Skin epidermis (tissue), 12 donors: ENCODE measurements around the gene CARD11.
"Not testable (repeated sequence)": the region's sequence is repeated elsewhere in the genome, so short reads cannot be mapped to it uniquely, and the experiment has no call there.

Experiments
- H3K27ac ChIP-seq, 21 experiments: fragments of 200-600 bp; sonication (generic) in 11 of 21; one replicate each; pipeline ENCODE4 v1.5.0; 2020; ENCODE audit warnings: mild to moderate bottlenecking in 3 of 21, inconsistent platforms in 2 of 21, moderate library complexity in 2 of 21
- H3K4me3 ChIP-seq, 7 experiments: fragments of 200-600 bp; sonication (generic) in 2 of 7; one replicate each; pipeline ENCODE4 v1.5.0; 2020; ENCODE audit warnings: inconsistent platforms in 2 of 7, mild to moderate bottlenecking in 2 of 7, moderate library complexity in 1 of 7

CARD11 gene

GRCh38 chr7:3027005-3027845, 16.4 kb downstream of the CARD11 start:
- no peak overlapping the region for H3K27ac ChIP-seq
- H3K4me3 ChIP-seq = no peak overlapping the region

GRCh38 chr7:3025616-3026015, 18.1 kb downstream of the CARD11 start:
- no peak overlapping the region for H3K27ac ChIP-seq

DNA sequence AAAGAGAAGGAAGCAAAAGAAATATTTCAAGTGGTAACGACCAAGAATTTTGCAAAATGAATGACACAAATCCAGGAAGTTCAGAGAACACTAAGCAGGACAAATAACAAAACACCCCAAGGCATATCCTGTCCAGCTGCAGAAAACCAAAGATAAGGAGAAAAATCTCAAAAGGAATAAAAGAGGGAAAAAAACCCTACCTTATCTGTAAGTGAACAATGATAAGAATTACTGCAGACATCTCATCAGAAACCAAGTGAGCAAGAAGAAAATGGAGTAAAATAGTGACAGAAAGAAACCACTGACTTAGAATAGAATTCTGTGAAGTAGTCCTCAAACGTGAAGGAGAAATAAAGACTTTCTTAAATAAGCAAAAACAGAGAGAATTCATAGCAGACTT, 21.8 kb downstream of the CARD11 start:
- Histone ChIP-seq H3K27ac (no peak overlapping the region), H3K4me3 (no peak overlapping the region)

More at GRCh38 chr7:3025616-3026015, 18.1 kb downstream of the CARD11 start:
- H3K4me3 ChIP-seq = no peak overlapping the region

DNA sequence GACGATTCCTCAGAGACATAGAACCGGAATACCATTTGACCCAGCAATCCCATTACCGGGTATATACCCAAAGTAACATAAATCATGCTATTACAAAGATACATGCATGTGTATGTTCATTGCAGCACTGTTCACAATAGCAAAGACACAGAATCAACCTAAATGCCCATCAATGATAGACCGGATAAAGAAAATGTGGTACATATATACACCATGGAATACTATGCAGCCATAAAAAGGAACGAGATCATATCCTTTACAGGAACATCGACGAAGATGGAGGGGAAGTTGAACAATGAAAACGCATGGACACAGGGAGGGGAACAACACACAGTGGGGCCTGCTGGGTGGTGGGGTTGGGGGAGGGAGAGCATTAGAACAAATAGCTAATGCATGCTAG, 22.4 kb downstream of the CARD11 start:
- not testable (repeated sequence) for H3K4me3 ChIP-seq, H3K27ac ChIP-seq

DNA sequence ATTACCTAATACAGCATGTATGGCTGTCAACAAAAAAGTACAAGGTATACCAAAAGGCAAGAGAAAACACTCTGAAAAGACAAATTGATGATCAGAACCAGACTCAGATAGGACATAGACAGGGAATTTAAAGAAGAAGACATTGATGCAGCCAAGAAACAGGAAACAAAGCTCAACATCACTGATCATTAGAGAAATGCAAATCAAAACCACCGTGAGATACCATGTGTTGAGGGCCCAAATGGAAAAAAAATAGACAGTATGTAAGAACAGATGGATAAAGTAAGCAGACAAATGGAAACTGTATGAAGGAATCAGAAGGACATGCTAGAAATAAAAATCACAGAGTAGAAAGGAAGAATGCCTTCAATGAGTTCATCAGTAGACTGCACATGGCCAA, 23.3 kb downstream of the CARD11 start:
- H3K4me3 ChIP-seq = no peak overlapping the region
- no peak overlapping the region for H3K27ac ChIP-seq

GRCh38 chr7:3019801-3020200, 23.9 kb downstream of the CARD11 start:
- Histone ChIP-seq H3K4me3 (no peak overlapping the region), H3K27ac (no peak overlapping the region)

DNA sequence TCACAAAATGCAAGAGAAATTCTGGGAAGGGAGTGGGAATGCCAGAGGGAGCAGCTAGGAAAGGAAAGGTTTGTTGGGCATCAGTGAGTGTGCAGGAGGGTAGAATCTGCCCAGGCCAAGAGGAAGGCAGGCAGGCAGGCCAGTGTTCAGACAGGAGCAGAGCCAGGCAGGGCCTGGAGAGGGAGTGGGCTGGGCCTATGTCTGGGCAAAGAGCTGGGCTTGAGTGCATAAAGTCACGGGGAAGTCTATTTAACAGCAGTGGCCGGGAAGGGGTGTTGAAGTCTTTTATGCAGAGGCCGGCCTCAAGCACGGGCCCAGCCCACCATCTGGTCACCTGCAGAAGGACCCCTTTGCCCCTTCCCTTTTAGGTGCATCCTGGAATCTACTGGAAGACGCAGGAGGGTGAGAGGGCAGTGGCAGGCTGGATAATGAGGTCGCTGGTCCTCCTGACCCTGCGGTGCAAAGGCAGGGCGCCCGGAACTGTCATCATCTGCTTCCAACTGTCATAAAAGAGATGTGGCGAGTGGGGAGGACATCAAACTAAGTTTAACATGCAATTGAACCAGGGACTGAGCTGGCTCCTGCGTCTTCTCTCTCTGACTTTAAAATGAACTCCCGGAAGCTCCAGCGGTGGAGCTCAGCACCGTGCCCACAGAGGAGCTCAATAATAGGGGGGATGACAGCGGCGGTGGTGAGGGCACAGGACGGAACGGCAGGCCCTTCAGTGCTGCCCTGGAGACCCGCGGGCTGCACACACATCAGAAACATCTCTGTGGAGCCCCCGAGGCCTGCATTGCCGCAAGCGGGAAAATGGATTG, 29.5 kb downstream of the CARD11 start:
- Histone ChIP-seq H3K4me3 (no peak overlapping the region), H3K27ac (no peak overlapping the region)

GRCh38 chr7:3011211-3011852, 32.3 kb downstream of the CARD11 start:
- Histone ChIP-seq H3K27ac (no peak overlapping the region), H3K4me3 (no peak overlapping the region)

- H3K27ac ChIP-seq = no peak overlapping the region
- no peak overlapping the region for H3K4me3 ChIP-seq
Observed at GRCh38 chr7:3010161-3010560, 33.5 kb downstream of the CARD11 start.

- Histone ChIP-seq H3K4me3 (no peak overlapping the region), H3K27ac (no peak overlapping the region)
Observed at GRCh38 chr7:3009086-3009485, 34.6 kb downstream of the CARD11 start.

- no peak overlapping the region for H3K4me3 ChIP-seq
Observed at GRCh38 chr7:3008386-3008785, 35.3 kb downstream of the CARD11 start.

DNA sequence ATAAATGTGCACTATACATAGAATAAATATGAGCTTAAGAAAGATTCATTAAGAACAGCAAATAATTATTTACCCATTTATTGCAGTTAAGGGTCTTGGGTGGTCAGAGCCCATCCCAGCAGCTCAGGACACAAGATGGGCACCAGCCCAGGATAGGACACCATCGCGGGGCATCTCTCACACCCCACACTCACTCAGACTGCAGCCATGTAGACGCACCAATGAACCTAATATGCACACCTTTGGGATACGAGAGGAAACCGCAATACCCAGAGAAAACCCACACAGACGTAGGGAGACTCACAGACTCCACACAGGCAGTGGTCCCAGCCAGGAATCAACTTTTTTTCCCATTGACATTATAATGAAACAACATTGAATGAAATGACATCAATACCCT, 36.0 kb downstream of the CARD11 start:
- no peak overlapping the region for H3K4me3 ChIP-seq
- H3K27ac ChIP-seq = no peak overlapping the region

More at GRCh38 chr7:3008386-3008785, 35.3 kb downstream of the CARD11 start:
- no peak overlapping the region for H3K27ac ChIP-seq

- Histone ChIP-seq H3K27ac (no peak overlapping the region), H3K4me3 (no peak overlapping the region)
Observed at GRCh38 chr7:3005257-3005656, 38.4 kb downstream of the CARD11 start.

- Histone ChIP-seq H3K27ac (no peak overlapping the region), H3K4me3 (no peak overlapping the region)
Observed at GRCh38 chr7:3003936-3004335, 39.7 kb downstream of the CARD11 start.

DNA sequence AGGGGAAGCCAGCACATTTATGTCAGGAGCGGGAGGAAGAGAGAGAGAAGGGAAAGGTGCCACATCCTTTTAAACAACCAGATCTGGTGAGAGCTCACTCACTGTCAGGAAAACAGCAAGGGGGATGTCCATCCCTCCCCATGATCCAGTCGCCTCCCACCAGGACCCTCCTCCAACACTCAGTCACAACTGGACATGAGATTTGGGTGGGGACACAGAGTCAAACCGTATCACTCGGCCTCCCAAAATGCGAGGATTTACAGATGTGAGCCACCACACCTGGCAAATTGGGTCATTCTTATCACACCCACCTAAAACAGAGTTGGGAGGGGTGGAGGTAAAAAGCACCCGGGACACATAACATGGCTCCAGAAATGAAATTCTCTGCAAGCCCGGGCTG, 41.0 kb downstream of the CARD11 start:
- Histone ChIP-seq H3K27ac (no peak overlapping the region), H3K4me3 (no peak overlapping the region)

GRCh38 chr7:3000566-3000965, 43.1 kb downstream of the CARD11 start:
- Histone ChIP-seq H3K4me3 (no peak overlapping the region), H3K27ac (no peak overlapping the region)

- no peak overlapping the region for H3K27ac ChIP-seq
- H3K4me3 ChIP-seq = no peak overlapping the region
Observed at GRCh38 chr7:2999078-2999500, 44.6 kb downstream of the CARD11 start.

DNA sequence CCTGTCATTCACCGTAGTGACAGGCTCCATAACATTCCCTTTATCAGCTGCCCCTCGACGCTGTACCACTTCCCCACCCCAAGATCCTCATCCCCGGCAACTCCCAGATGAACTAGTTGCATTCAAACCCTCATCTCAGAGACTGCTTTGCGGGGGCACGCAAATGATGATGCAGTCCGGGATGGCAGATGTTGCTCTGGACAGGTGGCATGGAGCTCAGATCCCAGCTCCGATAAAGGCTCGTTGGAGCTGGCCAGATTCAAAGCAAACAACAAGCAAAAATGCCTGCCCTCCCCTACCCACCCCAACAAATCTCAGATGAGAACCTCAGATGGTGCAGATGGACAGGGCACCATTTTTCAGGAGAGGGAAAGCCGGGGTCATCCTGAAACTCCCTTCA, 46.7 kb downstream of the CARD11 start:
- H3K4me3 ChIP-seq = no peak overlapping the region
- H3K27ac ChIP-seq = no peak overlapping the region

- H3K4me3 ChIP-seq = no peak overlapping the region
- no peak overlapping the region for H3K27ac ChIP-seq
Observed at GRCh38 chr7:2996141-2996540, 47.5 kb downstream of the CARD11 start.

GRCh38 chr7:2993868-2994267, 49.8 kb downstream of the CARD11 start:
- no peak overlapping the region for H3K4me3 ChIP-seq
- H3K27ac ChIP-seq = no peak overlapping the region

GRCh38 chr7:2993396-2993795, 50.3 kb downstream of the CARD11 start:
- H3K27ac ChIP-seq = no peak overlapping the region

More at GRCh38 chr7:2993396-2993795, 50.3 kb downstream of the CARD11 start:
- no peak overlapping the region for H3K4me3 ChIP-seq
